ENCODE data around the gene IFRD1. TPM values are rescaled to one million over a fixed set of nuclear protein-coding genes. Genes with fewer than 3 reads are reported as not detected.

IFRD1 gene
- total and polyA plus RNA-seq, 10 donors = 22.9 to 111 (median 45.5) TPM

DNA sequence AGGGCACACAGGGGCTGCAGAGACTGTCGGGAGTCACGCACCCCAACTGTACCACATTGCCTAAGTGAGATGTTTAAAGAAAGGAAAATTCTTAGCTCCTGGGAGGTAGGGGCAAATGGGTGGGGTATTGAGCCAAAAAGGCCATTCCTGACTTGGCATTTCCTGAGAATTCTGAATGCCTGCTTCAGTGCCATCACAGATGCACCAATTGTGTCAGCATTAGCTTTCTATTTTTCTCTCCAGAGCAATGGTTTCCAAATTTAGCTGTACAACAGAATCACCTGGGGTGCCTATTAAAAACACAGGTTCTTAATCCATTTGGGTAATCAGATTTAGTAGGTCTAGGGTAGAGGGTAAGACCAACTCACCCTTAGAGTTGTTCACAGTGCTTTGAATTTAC lies 73.6 kb downstream of the IFRD1 start:
- Histone ChIP-seq H3K36me3 (no peaks in the 10 kb centered on the region), H3K27ac (no peak overlapping the region), H3K9me3 (no peaks in the 10 kb centered on the region), H3K4me1 (no peaks in the 10 kb centered on the region), H3K4me3 (no peak overlapping the region), H3K27me3 (replicated peaks in 1 of 7) (peaks cover 0 to 34% (median 0%) of the 10 kb centered on the region in 7 donors)
- intact Hi-C loops (cut with DNase I; ENCODE audit: low total_unique reads) = no loop called here
- no peak for DNase-seq
- WGBS, 5 donors = 90 to 97% (median 95%) methylated on average over 2 of the region's 2 CpGs
- TF ChIP-seq POLR2A (IDR thresholded peaks at IDR 0.05) (no peak), POLR2AphosphoS5 (IDR thresholded peaks at IDR 0.05) (no peak)
- TF ChIP-seq, protein P1, sequence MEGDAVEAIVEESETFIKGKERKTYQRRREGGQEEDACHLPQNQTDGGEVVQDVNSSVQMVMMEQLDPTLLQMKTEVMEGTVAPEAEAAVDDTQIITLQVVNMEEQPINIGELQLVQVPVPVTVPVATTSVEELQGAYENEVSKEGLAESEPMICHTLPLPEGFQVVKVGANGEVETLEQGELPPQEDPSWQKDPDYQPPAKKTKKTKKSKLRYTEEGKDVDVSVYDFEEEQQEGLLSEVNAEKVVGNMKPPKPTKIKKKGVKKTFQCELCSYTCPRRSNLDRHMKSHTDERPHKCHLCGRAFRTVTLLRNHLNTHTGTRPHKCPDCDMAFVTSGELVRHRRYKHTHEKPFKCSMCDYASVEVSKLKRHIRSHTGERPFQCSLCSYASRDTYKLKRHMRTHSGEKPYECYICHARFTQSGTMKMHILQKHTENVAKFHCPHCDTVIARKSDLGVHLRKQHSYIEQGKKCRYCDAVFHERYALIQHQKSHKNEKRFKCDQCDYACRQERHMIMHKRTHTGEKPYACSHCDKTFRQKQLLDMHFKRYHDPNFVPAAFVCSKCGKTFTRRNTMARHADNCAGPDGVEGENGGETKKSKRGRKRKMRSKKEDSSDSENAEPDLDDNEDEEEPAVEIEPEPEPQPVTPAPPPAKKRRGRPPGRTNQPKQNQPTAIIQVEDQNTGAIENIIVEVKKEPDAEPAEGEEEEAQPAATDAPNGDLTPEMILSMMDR (IDR thresholded peaks at IDR 0.05 in 8 of 11, conservative IDR thresholded peaks at IDR 0.05 in 3 of 11) = no peak

Small RNA genes within 50 kb of the gene (small RNA-seq; reads per million reads assigned to genes)
- gene AC079741.1 = 0 reads per million in 4 donors

Other genes with a start within 250 kb of the IFRD1 start
- 10 to 100 TPM; 11.4 to 26.9 (median 15.9) TPM for gene DOCK4, start 244.1 kb upstream of the IFRD1 start, total RNA-seq
- gene DOCK4, start 244.1 kb upstream of the IFRD1 start, polyA plus RNA-seq = 1 to 10 TPM; 1.4 to 3.4 (median 1.5) TPM
- gene ZNF277, start 243.8 kb upstream of the IFRD1 start, total RNA-seq = 10 to 100 TPM; 17.9 to 36.1 (median 20.6) TPM
- gene ZNF277, start 243.8 kb upstream of the IFRD1 start, polyA plus RNA-seq = 10 to 100 TPM; 14.5 to 19.0 (median 18.8) TPM
- 10 to 100 TPM in 1 of 7 donors, 1 to 10 TPM in 6; 2.2 to 15.1 (median 3.3) TPM for gene LSMEM1, start 30.5 kb downstream of the IFRD1 start, total RNA-seq
- 1 to 10 TPM in 2 of 3 donors, under 1 TPM in 1; 0.93 to 1.6 (median 1.2) TPM for gene LSMEM1, start 30.5 kb downstream of the IFRD1 start, polyA plus RNA-seq